ENCODE data around the gene GP1BA.
"Not testable (repeated sequence)": the region's sequence is repeated elsewhere in the genome, so short reads cannot be mapped to it uniquely, and the experiment has no call there.

The GP1BA gene

GRCh38 chr17:4901648-4902344 lies 30.3 kb upstream of the GP1BA start:
- TF ChIP-seq CTCF (IDR thresholded peaks at IDR 0.05; ENCODE audit: low read length, missing control alignments): no peak
- no peak overlapping the region for H3K4me3 ChIP-seq (replicated peaks; ENCODE audit: low read depth, low read length)
- no peak for DNase-seq (ENCODE audit: low read depth)

- H3K4me3 ChIP-seq (replicated peaks; ENCODE audit: low read depth, low read length): no peak overlapping the region
- DNase-seq (ENCODE audit: low read depth): no peak
- TF ChIP-seq CTCF (IDR thresholded peaks at IDR 0.05; ENCODE audit: low read length, missing control alignments): no peak
Measured at GRCh38 chr17:4902540-4902939, 29.5 kb upstream of the GP1BA start.

- TF ChIP-seq CTCF (IDR thresholded peaks at IDR 0.05; ENCODE audit: low read length, missing control alignments): peak; percentile 86
- DNase-seq (ENCODE audit: low read depth): peak; percentile 84
- H3K4me3 ChIP-seq (replicated peaks; ENCODE audit: low read depth, low read length): no peak within 1 kb of the TSS
Measured at GRCh38 chr17:4903051-4903818, 28.8 kb upstream of the GP1BA start, which contains the start of gene CHRNE. CHRNE (minus strand) TSS chr17:4903098; CDS start chr17:4903063, 35 bp downstream.

GRCh38 chr17:4906642-4907041 lies 25.4 kb upstream of the GP1BA start:
- not testable (repeated sequence) for H3K4me3 ChIP-seq (replicated peaks; ENCODE audit: low read depth, low read length)

GRCh38 chr17:4908301-4908700 lies 23.8 kb upstream of the GP1BA start:
- TF ChIP-seq CTCF (IDR thresholded peaks at IDR 0.05; ENCODE audit: low read length, missing control alignments): no peak
- no peak overlapping the region for H3K4me3 ChIP-seq (replicated peaks; ENCODE audit: low read depth, low read length)
- DNase-seq (ENCODE audit: low read depth): no peak

More at GRCh38 chr17:4906642-4907041, 25.4 kb upstream of the GP1BA start:
- DNase-seq (ENCODE audit: low read depth): not testable (repeated sequence)

GRCh38 chr17:4908711-4909496 lies 23.2 kb upstream of the GP1BA start:
- peak; percentile 86 for TF ChIP-seq CTCF (IDR thresholded peaks at IDR 0.05; ENCODE audit: low read length, missing control alignments)
- H3K4me3 ChIP-seq (replicated peaks; ENCODE audit: low read depth, low read length): no peak overlapping the region
- DNase-seq (ENCODE audit: low read depth): peak; percentile 97

- H3K4me3 ChIP-seq (replicated peaks; ENCODE audit: low read depth, low read length): no peak overlapping the region
- TF ChIP-seq CTCF (IDR thresholded peaks at IDR 0.05; ENCODE audit: low read length, missing control alignments): no peak
- peak; percentile 22 for DNase-seq (ENCODE audit: low read depth)
Measured at GRCh38 chr17:4913994-4914393, 18.1 kb upstream of the GP1BA start.

- H3K4me3 ChIP-seq (replicated peaks; ENCODE audit: low read depth, low read length); DNase-seq (ENCODE audit: low read depth): not testable (repeated sequence)
Measured at GRCh38 chr17:4914551-4914950, 17.5 kb upstream of the GP1BA start.
